IMR-90 (cell line): Measurements from ENCODE around the gene UBE2O. TPM values are rescaled to one million over a fixed set of nuclear protein-coding genes. Genes with fewer than 3 reads are reported as not detected.

Experiments
- ATAC-seq: fragments of 200-7000 bp; cut with Tn5 transposase; 2 replicates; pipeline ENCODE4 v1.9.1; 2020; ENCODE audit warnings: low read depth, mild to moderate bottlenecking, moderate library complexity
- BruUV-seq: library from RNA; stranded (reverse); fragments of 400-500 nt; replicated peaks from 2 replicates; lab custom pipeline; 2021; lab: Mats Ljungman, UMichigan
- CTCF ChIA-PET: fragments of 300-600 bp; formaldehyde crosslinking; extraction: SDS; loops from one replicate; lab custom pipeline; 2021; ENCODE audit warnings: antibody characterized with exemption; lab: Yijun Ruan, JAX
- POLR2A ChIA-PET: fragments of 300-600 bp; sonication (Branson Sonifier 250); formaldehyde crosslinking; loops from one replicate; lab custom pipeline; 2022; ENCODE audit warnings: antibody characterized with exemption; ENCODE audit not compliant: unreplicated experiment; lab: Charles Lee
- DNase-seq: peaks from one replicate; pipeline ENCODE4 v3.0.0; 2013
- H2AFZ ChIP-seq: replicated peaks from 2 replicates; pipeline ENCODE3; 2013; ENCODE audit warnings: low read length, mild to moderate bottlenecking; ENCODE audit not compliant: poor library complexity
- H2AK5ac ChIP-seq: 2 replicates; pipeline ENCODE4 v1.6.1; 2013; ENCODE audit warnings: low read depth, low read length, inconsistent platforms
- H2AK9ac ChIP-seq: replicated peaks from 2 replicates; pipeline ENCODE3; 2013; ENCODE audit warnings: mild to moderate bottlenecking, low read depth, low read length, moderate library complexity; ENCODE audit not compliant: poor library complexity
- H2BK120ac ChIP-seq: 2 replicates; pipeline ENCODE4 v1.6.1; 2013; ENCODE audit warnings: low read depth, low read length, inconsistent platforms
- H2BK15ac ChIP-seq: 3 replicates; pipeline ENCODE4 v1.6.1; 2013; ENCODE audit warnings: low read depth, low read length, inconsistent platforms
- H2BK20ac ChIP-seq: 2 replicates; pipeline ENCODE4 v1.6.1; 2013; ENCODE audit warnings: low read depth, mild to moderate bottlenecking, inconsistent platforms, low read length, moderate library complexity
- H2BK5ac ChIP-seq: 2 replicates; pipeline ENCODE4 v1.6.1; 2013; ENCODE audit warnings: mild to moderate bottlenecking, low read depth, low read length, inconsistent platforms; ENCODE audit not compliant: poor library complexity, severe bottlenecking
- H3K14ac ChIP-seq: replicated peaks from 2 replicates; pipeline ENCODE4 v1.6.1; 2013; ENCODE audit warnings: low read depth, low read length, inconsistent platforms
- H3K18ac ChIP-seq: 2 replicates; pipeline ENCODE4 v1.6.1; 2013; ENCODE audit warnings: low read depth, low read length, control low read depth
- H3K23ac ChIP-seq: 2 replicates; pipeline ENCODE4 v1.6.1; 2013; ENCODE audit warnings: low read depth, low read length, inconsistent platforms
- H3K27ac ChIP-seq: 2 replicates; pipeline ENCODE4 v1.5.1; 2013; ENCODE audit warnings: mild to moderate bottlenecking, control low read depth, low read length; ENCODE audit not compliant: insufficient read depth
- H3K27me3 ChIP-seq: 2 replicates; pipeline ENCODE4 v1.6.1; 2013; ENCODE audit warnings: low read length; ENCODE audit not compliant: control insufficient read depth, insufficient read depth
- H3K36me3 ChIP-seq: 2 replicates; pipeline ENCODE4 v1.6.1; 2013; ENCODE audit warnings: low read length, mixed read lengths; ENCODE audit not compliant: control insufficient read depth, insufficient read depth
- H3K4ac ChIP-seq: 2 replicates; pipeline ENCODE4 v1.6.1; 2013; ENCODE audit warnings: low read depth, low read length, inconsistent platforms
- H3K4me1 ChIP-seq: 2 replicates; pipeline ENCODE4 v1.6.1; 2013; ENCODE audit warnings: low read length, mixed read lengths; ENCODE audit not compliant: control insufficient read depth, insufficient read depth
- H3K4me2 ChIP-seq: 2 replicates; pipeline ENCODE4 v1.6.1; 2013; ENCODE audit warnings: low read depth, mild to moderate bottlenecking, control low read depth, low read length, moderate library complexity
- H3K4me3 ChIP-seq: 2 replicates; pipeline ENCODE4 v1.5.1; 2013; ENCODE audit warnings: low read depth, mild to moderate bottlenecking, control low read depth, low read length, moderate library complexity; ENCODE audit not compliant: insufficient read depth
- H3K56ac ChIP-seq: 2 replicates; pipeline ENCODE4 v1.6.1; 2013; ENCODE audit warnings: low read length, inconsistent platforms; ENCODE audit not compliant: insufficient read depth; ENCODE audit errors: extremely low read depth
- H3K79me1 ChIP-seq, 2 experiments: 2 replicates each; pipeline ENCODE4 v1.6.1; 2013; ENCODE audit warnings: low read length in 2 of 2, inconsistent platforms in 1 of 2, low read depth in 1 of 2
- H3K9ac ChIP-seq: 2 replicates; pipeline ENCODE4 v1.6.1; 2013; ENCODE audit warnings: low read depth, low read length, control low read depth
- H3K9me1 ChIP-seq: 2 replicates; pipeline ENCODE4 v1.6.1; 2013; ENCODE audit warnings: low read length, inconsistent platforms; ENCODE audit not compliant: insufficient read depth
- H3K9me3 ChIP-seq: 2 replicates; pipeline ENCODE4 v1.6.1; 2013; ENCODE audit warnings: low read length; ENCODE audit not compliant: control insufficient read depth, insufficient read depth
- H4K20me1 ChIP-seq: 2 replicates; pipeline ENCODE4 v1.6.1; 2013; ENCODE audit warnings: low read length, inconsistent platforms; ENCODE audit not compliant: insufficient read depth
- H4K5ac ChIP-seq: 2 replicates; pipeline ENCODE4 v1.6.1; 2013; ENCODE audit warnings: mild to moderate bottlenecking, low read depth, low read length, control low read depth
- H4K8ac ChIP-seq, 2 experiments: 2 replicates each; pipeline ENCODE4 v1.6.1; 2013; ENCODE audit warnings: low read depth in 2 of 2, low read length in 2 of 2, control low read depth in 1 of 2, inconsistent platforms in 1 of 2
- H4K91ac ChIP-seq: 2 replicates; pipeline ENCODE4 v1.6.1; 2013; ENCODE audit warnings: low read depth, low read length, inconsistent platforms; ENCODE audit not compliant: insufficient read depth
- FOS ChIP-seq: fragments of 150-350 bp; IDR thresholded peaks from 2 replicates; pipeline ENCODE4 v1.6.1; 2016; ENCODE audit warnings: low read depth, low read length
- MAFK ChIP-seq: IDR thresholded peaks from 2 replicates; pipeline ENCODE4 v1.6.1; 2012; ENCODE audit warnings: low read depth, low read length, improper control_type of control experiment
- MAZ ChIP-seq: IDR thresholded peaks from 2 replicates; pipeline ENCODE4 v1.6.1; 2012; ENCODE audit warnings: low read depth, mild to moderate bottlenecking, low read length, improper control_type of control experiment, moderate library complexity, borderline replicate concordance
- NFE2L2 ChIP-seq: fragments of 150-350 bp; IDR thresholded peaks from 2 replicates; pipeline ENCODE4 v1.6.1; 2016; ENCODE audit warnings: low read depth, mild to moderate bottlenecking, low read length
- POLR2A ChIP-seq: IDR thresholded peaks from 2 replicates; pipeline ENCODE4 v1.6.1; 2012; ENCODE audit warnings: mild to moderate bottlenecking, low read depth, low read length
- RAD21 ChIP-seq: IDR thresholded peaks from 2 replicates; pipeline ENCODE4 v1.6.1; 2012; ENCODE audit warnings: low read length, improper control_type of control experiment
- RCOR1 ChIP-seq: IDR thresholded peaks from 2 replicates; pipeline ENCODE4 v1.6.1; 2012; ENCODE audit warnings: mild to moderate bottlenecking, low read length, improper control_type of control experiment; ENCODE audit not compliant: insufficient replicate concordance
- RFX5 ChIP-seq: IDR thresholded peaks from 2 replicates; pipeline ENCODE4 v1.8.0; 2012; ENCODE audit warnings: low read depth, mild to moderate bottlenecking, low read length, moderate library complexity
- WGBS, 2 experiments: methylation state at CpG; one replicate each; pipeline versions ENCODE4 v1.1.5 to v1.1.7; 2013; ENCODE audit warnings: missing lambda C conversion rate in 2 of 2; ENCODE audit not compliant: insufficient read length in 1 of 2; ENCODE audit errors: extremely low coverage in 2 of 2; 5-methylcytosine and 5-hydroxymethylcytosine counted together
- dilution Hi-C: fragments of 300-500 bp; cut with HindIII; formaldehyde crosslinking; loops from one replicate; pipeline ENCODE4 v1.14.3; 2018; ENCODE audit warnings: low sequenced_read_pairs; ENCODE audit not compliant: unreplicated experiment
- in situ Hi-C: fragments of 300-500 bp; cut with MboI; formaldehyde crosslinking; loops from 3 replicates; pipeline ENCODE4 v1.14.3; 2019; ENCODE audit warnings: low sequenced_read_pairs, inconsistent platforms, mixed read lengths
- intact Hi-C: fragments of 100-400 bp; cut with micrococcal nuclease; formaldehyde crosslinking; loops from 2 replicates; pipeline ENCODE4 v1.10.0; 2022
- polyA plus RNA-seq, 3 experiments: library from polyadenylated mRNA; depleted of rRNA; stranded (reverse); fragments of >200 nt; gene quantifications; 2 replicates each; pipeline ENCODE4 v1.2.3, GENCODE V29; 2012; ENCODE audit warnings: low replicate concordance in 1 of 3
- total RNA-seq: library from RNA; depleted of rRNA; stranded (reverse); fragments of >200 nt; gene quantifications from 2 replicates; pipeline ENCODE4 v1.2.3, GENCODE V29; 2012
- TF ChIP-seq, protein P1 (sequence below): fragments of 150-350 bp; IDR thresholded peaks from 2 replicates; pipeline ENCODE4 v1.6.1; 2017; ENCODE audit warnings: mild to moderate bottlenecking, antibody characterized with exemption, low read length, low read depth
- TF ChIP-seq, protein P2 (sequence below): fragments of 150-350 bp; IDR thresholded peaks from 2 replicates; pipeline ENCODE4 v1.6.1; 2016; ENCODE audit warnings: low read depth, mild to moderate bottlenecking, low read length, moderate library complexity, borderline replicate concordance

Gene UBE2O
- total and polyA plus RNA-seq, 2 of the 4 experiments (the other 2 are of a cell fraction) = 17.6 TPM

DNA sequence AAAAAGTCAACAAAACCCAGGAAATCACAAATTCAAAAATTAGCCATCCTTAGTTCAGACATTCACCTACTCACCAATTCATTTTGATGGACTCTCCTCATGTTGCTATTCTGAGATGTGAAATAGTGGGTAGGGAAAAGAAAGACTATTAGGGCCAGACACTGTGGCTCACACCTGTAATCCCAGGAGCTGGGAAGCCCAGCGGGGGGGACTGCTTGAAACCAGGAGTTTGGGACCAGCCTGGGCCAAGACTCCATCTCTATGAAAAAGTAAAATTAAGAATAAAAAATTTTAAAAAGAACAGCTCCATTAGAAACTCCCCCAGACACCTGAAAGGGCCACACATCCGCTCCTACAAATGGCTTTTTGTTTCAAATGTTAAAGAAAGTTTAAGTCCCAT, 21.4 kb downstream of the UBE2O start:
- ChIA-PET POLR2A (no interaction called here), CTCF (no interaction called here)
- Histone ChIP-seq H3K9me1 (peaks cover 23% of the 10 kb centered on the region), H3K9ac (no peak overlapping the region), H2BK5ac (no peak overlapping the region), H4K8ac (no peak overlapping the region), H3K18ac (no peak overlapping the region), H3K4me1 (peaks cover 15% of the 10 kb centered on the region), H2BK20ac (no peak overlapping the region), H2AK9ac (no peak overlapping the region), H2BK15ac (no peak overlapping the region), H3K79me1 (peaks cover 47 to 85% of the 10 kb centered on the region in 2 experiments), H3K27me3 (no peaks in the 10 kb centered on the region), H3K4me2 (no peak overlapping the region), H2AK5ac (no peak overlapping the region), H3K56ac (no peak overlapping the region), H4K91ac (no peak overlapping the region), H3K4ac (no peak overlapping the region), H3K9me3 (no peaks in the 10 kb centered on the region), H3K23ac (no peak overlapping the region), H3K36me3 (peaks cover 4% of the 10 kb centered on the region; the same call in 1 of the 2 replicates), H3K27ac (no peak overlapping the region), H2AFZ (no peak overlapping the region), H3K14ac (no peak overlapping the region), H4K20me1 (peaks cover 76% of the 10 kb centered on the region), H4K5ac (no peak overlapping the region), H3K4me3 (no peak overlapping the region), H2BK120ac (no peak overlapping the region)
- no peak for TF ChIP-seq RAD21
- no peak for TF ChIP-seq POLR2A
- TF ChIP-seq RCOR1 = no peak
- TF ChIP-seq MAFK = no peak
- no peak for TF ChIP-seq MAZ
- no peak for TF ChIP-seq FOS
- TF ChIP-seq, protein P1, sequence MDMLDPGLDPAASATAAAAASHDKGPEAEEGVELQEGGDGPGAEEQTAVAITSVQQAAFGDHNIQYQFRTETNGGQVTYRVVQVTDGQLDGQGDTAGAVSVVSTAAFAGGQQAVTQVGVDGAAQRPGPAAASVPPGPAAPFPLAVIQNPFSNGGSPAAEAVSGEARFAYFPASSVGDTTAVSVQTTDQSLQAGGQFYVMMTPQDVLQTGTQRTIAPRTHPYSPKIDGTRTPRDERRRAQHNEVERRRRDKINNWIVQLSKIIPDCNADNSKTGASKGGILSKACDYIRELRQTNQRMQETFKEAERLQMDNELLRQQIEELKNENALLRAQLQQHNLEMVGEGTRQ = no peak
- no peak for TF ChIP-seq RFX5
- TF ChIP-seq NFE2L2 = no peak
- TF ChIP-seq, protein P2, sequence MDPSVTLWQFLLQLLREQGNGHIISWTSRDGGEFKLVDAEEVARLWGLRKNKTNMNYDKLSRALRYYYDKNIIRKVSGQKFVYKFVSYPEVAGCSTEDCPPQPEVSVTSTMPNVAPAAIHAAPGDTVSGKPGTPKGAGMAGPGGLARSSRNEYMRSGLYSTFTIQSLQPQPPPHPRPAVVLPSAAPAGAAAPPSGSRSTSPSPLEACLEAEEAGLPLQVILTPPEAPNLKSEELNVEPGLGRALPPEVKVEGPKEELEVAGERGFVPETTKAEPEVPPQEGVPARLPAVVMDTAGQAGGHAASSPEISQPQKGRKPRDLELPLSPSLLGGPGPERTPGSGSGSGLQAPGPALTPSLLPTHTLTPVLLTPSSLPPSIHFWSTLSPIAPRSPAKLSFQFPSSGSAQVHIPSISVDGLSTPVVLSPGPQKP = no peak
- ATAC-seq = no peak
- intact Hi-C loops (no loop called here), in situ Hi-C loops (no loop called here), dilution Hi-C loops (no loop called here)
- no TSS peak for BruUV-seq
- no CpG with 5 or more reads among the region's 2 CpGs for WGBS, 2 experiments
- no peak for DNase-seq
